ENCODE measurements around the gene CPTP. TPM values are rescaled to one million over a fixed set of nuclear protein-coding genes. Genes with fewer than 3 reads are reported as not detected.

The CPTP gene
- total RNA-seq, 2 donors from 2014 or later: 35.8 to 54.0 TPM

GRCh38 chr1:1354271-1355247 is 30.0 kb downstream of the CPTP start:
- TF ChIP-seq CTCF (IDR thresholded peaks at IDR 0.05) (no peak), POLR2AphosphoS5 (IDR thresholded peaks at IDR 0.05) (no peak), POLR2A (IDR thresholded peaks at IDR 0.05) (no peak)
- intact Hi-C loops (cut with DNase I): no loop called here
- Histone ChIP-seq H3K27me3 (replicated peaks; ENCODE audit: insufficient read depth) (no peaks in the 10 kb centered on the region), H3K4me3 (no peak overlapping the region), H3K36me3 (no peaks in the 10 kb centered on the region), H3K27ac (no peak overlapping the region), H3K4me1 (replicated peaks) (no peaks in the 10 kb centered on the region), H3K9me3 (no peaks in the 10 kb centered on the region)
- DNase-seq (ENCODE audit: low spot score): no peak
- 59% methylated on average over 59 of the region's 116 CpGs for WGBS

GRCh38 chr1:1355416-1355815 is 30.8 kb downstream of the CPTP start:
- Histone ChIP-seq H3K27ac (no peak overlapping the region), H3K9me3 (no peaks in the 10 kb centered on the region), H3K4me3 (peak overlapping the region; percentile 8 to 16), H3K27me3 (replicated peaks; ENCODE audit: insufficient read depth) (no peaks in the 10 kb centered on the region), H3K36me3 (no peaks in the 10 kb centered on the region), H3K4me1 (replicated peaks) (no peaks in the 10 kb centered on the region)
- TF ChIP-seq POLR2AphosphoS5 (IDR thresholded peaks at IDR 0.05) (no peak), CTCF (IDR thresholded peaks at IDR 0.05) (no peak), POLR2A (IDR thresholded peaks at IDR 0.05) (no peak)
- WGBS: under 1% methylated on average over 15 of the region's 52 CpGs
- intact Hi-C loops (cut with DNase I): no loop called here
- no peak for DNase-seq (ENCODE audit: low spot score)

- intact Hi-C loops (cut with DNase I): no loop called here
- H3K27ac ChIP-seq: peak overlapping the region; percentile 72 to 83
- TF ChIP-seq CTCF (IDR thresholded peaks at IDR 0.05): no peak
- TF ChIP-seq POLR2A (IDR thresholded peaks at IDR 0.05): no peak
- TF ChIP-seq POLR2AphosphoS5 (IDR thresholded peaks at IDR 0.05): no peak
- DNase-seq (ENCODE audit: low spot score): no peak
- H3K27me3 ChIP-seq (replicated peaks; ENCODE audit: insufficient read depth): no peaks in the 10 kb centered on the region
- no peaks in the 10 kb centered on the region for H3K4me1 ChIP-seq (replicated peaks)
- H3K4me3 ChIP-seq: peak overlapping the region; percentile 30 to 37
- H3K9me3 ChIP-seq: no peaks in the 10 kb centered on the region
- WGBS: 33% methylated on average over 8 of the region's 8 CpGs
- no peaks in the 10 kb centered on the region for H3K36me3 ChIP-seq
Measured at GRCh38 chr1:1356166-1356795, 31.7 kb downstream of the CPTP start.

- 34% methylated on average over 21 of the region's 26 CpGs for WGBS
- peak overlapping the region; percentile 30 to 37 for H3K4me3 ChIP-seq
- no peaks in the 10 kb centered on the region for H3K27me3 ChIP-seq (replicated peaks; ENCODE audit: insufficient read depth)
- no peaks in the 10 kb centered on the region for H3K36me3 ChIP-seq
- DNase-seq (ENCODE audit: low spot score): no peak
- peak overlapping the region; percentile 72 to 83 for H3K27ac ChIP-seq
- no peaks in the 10 kb centered on the region for H3K4me1 ChIP-seq (replicated peaks)
- intact Hi-C loops (cut with DNase I): no loop called here
- H3K9me3 ChIP-seq: no peaks in the 10 kb centered on the region
- TF ChIP-seq POLR2AphosphoS5 (IDR thresholded peaks at IDR 0.05) (no peak), CTCF (IDR thresholded peaks at IDR 0.05) (no peak), POLR2A (IDR thresholded peaks at IDR 0.05) (no peak)
Measured at GRCh38 chr1:1356796-1357401, 32.3 kb downstream of the CPTP start.

Data from prostate gland (tissue), 2 donors.